GM21529 (cell line): ENCODE data around the gene ERLIN1.

Experiments used
- ATAC-seq: cut with Tn5 transposase; IDR thresholded peaks from one replicate; pipeline ENCODE4 v1.9.1; 2021; ENCODE audit not compliant: unreplicated experiment

ERLIN1 gene

GRCh38 chr10:100173035-100173434 is 12.8 kb downstream of the ERLIN1 start:
- ATAC-seq = no peak

DNA sequence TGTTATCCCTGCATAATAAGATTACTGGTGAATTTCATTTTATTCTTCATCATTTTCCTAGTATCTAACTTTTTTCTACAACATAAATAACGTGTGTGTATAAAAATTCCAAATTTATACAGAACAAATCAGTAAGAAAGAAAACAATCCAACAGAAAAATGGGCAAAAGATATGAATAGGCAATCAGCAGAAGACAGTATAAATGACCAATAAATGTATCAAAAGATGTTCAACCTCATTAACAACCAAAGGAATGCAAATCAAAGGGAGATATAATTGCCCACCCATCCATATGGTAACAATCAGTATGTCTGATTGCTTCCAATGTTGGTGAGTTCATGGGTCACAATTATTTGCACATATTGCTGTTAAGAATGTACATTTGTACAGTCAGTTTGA is 13.5 kb downstream of the ERLIN1 start:
- no peak for ATAC-seq

DNA sequence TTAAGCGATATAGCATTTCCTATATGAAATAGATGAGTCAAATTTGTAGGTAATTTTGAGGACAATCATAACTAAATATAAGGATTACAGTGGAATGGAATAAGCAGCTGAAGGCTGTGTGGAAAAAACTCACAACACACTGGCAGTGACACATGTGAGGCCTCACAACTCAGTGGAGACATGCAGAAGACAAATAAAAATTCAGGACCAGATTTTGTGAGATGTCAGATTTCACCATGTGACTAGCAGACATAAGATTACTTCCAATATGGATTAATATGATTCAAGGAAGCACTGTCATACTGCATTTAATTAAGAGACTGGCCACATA is 17.6 kb downstream of the ERLIN1 start:
- no peak for ATAC-seq

DNA sequence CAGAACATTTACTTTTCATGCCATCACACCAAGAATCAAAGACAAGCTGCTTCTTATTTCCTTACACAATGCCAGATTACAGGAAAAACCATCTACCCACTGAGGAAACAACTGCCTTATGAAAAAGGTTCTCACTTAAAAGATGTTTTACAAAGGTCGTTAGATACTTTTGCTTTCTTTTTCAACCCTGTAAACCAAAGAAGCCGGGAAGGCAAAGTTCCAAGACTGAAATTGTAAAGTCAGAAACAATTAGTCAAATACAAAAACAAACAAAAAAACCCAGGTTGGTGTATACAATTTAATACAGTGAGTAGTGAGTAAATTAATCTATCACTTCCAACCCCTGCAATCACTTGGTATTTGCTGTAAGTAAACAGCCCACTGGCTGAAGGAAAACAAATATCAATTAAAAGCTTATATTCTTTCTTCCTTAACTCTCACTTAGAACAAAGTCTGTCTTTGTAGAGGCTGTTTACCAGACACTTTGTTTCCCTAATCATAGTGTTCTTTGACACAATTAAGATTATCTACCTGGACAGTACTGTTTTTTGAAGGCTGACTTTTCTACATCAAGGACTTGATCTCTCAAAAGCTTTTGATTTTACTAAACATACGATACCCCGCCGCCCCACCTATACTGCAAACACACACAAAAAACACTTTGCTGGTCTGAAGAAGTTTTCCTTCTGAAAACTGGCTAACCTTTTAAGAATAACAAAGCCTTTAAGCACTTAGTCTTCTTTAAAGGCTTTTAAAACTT is 18.1 kb downstream of the ERLIN1 start:
- ATAC-seq = no peak

DNA sequence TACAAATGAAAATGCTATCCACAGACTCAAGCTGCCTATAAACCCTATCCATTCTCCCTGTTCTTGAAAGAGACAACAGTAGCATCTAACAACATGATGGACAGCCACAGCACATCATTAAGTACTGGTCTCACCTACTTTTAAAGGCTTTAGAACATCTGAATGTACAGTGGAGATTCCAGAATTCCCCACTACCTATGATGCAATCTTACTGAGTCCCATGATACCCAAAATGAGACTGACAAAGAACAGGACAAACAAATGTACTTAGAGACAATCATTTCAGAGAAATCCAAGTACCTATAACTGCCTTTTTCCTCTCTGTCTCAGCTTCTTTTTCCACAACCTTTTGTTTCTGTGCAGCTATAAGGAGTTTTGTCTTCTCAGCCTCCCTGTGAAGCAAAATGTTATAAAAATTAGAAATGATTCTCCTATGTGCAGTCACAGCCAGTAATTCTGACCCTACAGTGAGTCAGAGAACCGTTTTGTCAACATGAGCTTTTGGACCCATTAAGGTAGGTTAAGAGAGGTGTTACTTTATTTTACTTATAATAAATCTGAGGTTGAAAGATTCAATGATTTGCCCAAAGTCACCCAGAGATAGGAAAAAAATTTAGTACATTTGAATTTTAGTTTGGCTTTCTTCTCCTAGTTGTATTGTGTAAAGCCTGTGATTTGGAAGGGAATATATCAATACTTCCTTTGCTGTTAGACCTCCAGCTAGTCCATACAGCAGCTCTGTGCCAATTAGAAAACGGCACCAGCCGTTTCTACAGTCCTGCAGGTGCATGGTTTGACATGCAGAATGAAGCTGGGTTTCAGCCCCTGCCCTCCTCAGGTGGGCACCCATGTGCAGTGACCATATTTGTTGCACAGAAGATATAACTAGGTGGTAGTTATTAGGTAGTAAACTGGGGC is 21.9 kb downstream of the ERLIN1 start:
- no peak for ATAC-seq

DNA sequence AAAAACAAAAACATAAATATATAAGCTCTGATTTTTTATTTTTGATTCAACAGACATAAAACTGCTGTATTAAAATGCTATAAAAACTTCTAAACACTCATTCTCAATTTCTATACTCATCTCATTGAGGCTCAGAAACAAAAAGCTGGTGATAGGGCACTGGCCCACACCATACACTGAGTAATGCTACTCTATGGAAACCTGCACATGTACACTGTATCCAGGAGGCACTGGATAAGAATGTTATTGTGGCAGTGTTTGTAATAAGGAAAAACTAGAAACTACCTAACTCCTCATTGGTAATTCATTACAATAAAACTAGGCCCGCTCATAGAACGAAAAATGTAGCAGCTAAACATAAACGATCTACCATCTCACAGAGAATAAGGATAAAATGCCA is 23.1 kb downstream of the ERLIN1 start:
- no peak for ATAC-seq

- ATAC-seq = peak; percentile 97
These were observed 27.6 kb downstream of the ERLIN1 start for GRCh38 chr10:100158044-100158805.

- ATAC-seq = no peak
These were observed 28.7 kb downstream of the ERLIN1 start for GRCh38 chr10:100157156-100157555.

DNA sequence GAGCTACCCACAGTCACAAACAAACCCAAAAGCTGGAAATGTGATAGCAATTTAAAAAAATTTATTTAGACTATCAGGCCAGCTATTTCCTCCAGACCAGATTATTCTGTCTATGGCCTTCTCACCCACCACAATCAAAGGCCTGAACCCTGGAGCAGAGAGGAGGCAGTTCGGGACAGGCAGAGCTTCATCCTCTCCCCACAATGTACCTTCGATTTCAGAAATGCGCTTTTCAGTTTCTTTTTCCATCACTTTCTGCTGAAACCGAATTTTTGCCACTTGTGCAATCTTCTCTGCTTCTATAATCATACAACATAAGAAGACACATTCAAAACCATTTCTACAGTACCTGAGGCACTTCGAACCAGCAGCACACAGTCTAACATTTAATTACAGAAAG is 29.9 kb downstream of the ERLIN1 start:
- no peak for ATAC-seq

GRCh38 chr10:100154666-100155065 is 31.2 kb downstream of the ERLIN1 start:
- no peak for ATAC-seq

DNA sequence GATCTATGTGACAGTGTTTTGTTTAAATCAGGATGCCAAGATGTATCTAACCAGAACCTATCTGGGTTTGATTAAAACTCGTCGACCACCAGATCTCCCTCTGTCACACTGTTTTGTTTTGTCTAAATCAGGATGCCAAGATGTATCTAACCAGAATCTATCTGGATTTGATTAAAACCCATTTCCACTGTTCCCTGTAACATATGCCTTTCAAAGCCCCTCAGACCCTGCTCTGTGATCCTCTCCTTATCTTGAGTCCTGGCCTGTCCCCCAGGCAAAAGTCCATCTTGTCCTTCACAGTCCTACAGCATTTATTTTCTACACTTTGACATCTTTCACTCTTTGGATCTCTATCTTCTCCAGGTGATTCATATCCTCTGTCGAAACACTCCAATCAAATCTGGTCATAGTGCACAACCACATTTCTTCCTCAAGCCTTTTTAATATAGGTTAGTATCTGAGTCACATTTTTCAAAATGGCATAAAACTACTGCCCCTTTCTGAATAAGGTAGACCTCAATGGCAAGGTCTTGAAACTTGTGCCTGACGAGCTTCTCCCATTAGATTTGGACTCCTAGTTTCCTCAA is 32.5 kb downstream of the ERLIN1 start:
- ATAC-seq = no peak

DNA sequence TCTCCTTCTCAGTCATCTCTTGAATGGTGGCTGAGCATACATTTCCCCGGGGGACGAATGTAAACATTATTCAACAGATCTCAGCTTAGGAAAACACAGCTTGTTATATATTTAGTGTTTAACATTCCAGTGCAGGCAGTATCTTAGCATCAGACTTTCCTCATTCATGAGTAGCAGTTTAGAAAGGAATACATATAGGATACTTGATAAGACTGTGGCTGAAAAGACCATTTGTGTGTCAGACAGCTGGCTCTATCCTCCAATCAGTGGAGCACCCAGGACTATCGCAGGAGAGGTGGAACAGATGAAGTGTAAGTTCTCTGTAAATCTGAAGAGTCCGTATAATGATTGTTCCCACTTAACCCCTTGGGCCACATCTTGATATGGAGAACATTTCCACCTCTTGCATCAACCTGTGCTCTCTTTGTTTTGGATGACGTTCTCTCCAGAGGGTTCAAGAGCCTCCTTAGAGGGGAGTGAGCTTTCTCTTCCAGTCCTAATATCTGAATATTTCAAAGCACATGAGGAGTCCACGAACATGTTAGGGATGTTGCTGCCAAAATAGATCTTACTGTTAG is 34.0 kb downstream of the ERLIN1 start:
- ATAC-seq = no peak

DNA sequence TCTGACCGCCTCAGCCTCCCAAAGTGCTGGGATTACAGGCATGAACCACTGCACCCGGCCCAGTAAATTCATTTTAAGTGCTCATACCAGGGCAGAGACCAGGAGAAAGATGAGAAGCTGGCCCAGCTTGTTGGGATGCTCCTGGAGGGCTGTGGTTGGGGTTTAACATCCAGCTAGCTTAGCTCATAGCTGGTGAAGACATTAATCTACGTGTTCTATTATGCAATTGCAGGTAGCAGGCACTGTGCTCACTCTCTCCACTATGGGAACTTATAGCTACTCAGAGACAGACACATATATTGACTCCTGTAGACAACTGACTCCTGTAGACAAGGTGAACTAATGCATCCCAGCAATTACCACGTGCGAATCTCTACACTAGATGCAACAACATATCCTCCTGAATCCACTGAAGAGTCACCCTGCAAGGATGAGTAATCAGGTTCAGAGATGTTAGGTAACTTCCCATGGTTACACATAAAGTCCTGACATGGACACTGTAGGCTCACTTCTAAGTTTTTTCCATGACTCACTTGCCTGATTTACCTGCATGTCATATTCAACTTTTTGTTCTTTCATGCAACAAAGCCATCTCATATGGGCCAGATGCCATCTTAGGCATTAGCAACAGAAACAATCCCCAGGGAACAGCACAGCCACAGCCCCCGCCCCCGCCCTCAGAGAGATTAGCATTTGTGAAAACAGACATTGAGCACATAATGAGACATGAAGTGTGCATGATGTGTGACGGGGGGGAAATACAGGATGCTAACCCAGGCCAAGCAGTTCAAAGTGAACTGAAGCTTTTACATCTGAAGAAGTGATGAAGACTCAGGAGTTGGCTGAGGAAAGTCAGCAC is 37.2 kb downstream of the ERLIN1 start:
- ATAC-seq = peak; percentile 60

DNA sequence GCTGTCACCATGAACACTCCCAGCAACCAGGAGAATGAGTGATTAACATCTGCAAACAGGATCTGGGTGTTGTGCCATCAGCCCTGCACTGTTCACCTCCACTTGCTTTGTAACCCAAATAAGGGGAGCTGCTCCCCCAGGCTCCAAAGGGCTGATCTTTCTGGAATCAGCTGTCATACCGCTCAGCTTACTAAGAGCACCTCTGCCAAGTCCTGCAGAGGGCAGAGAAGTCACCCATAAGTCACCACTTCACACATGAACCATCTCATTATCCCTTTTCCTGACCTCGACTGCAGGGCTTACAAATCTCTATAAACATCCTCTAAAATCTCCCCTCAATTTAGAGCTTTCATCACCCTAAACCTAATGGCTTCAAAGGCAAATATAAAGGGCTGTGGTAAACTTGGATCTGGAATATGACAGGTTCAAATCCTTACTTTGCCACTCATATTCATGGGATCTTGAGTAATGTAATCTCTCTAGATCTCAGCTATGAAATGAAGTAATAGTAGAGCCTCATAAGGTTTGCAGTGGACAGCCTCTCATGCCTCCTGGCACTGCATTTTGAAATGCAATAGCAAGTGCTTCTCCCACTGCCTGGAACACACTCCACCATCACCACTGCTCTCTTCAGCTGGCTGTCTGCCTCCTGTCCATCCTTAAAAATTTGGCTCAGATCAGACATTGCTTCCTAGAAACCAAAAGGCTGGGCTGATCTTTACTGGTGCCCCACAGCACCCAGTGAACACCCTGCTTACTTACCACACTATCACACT is 38.8 kb downstream of the ERLIN1 start:
- no peak for ATAC-seq

GRCh38 chr10:100146398-100146797 is 39.4 kb downstream of the ERLIN1 start:
- no peak for ATAC-seq

- ATAC-seq = no peak
These were observed 42.1 kb downstream of the ERLIN1 start for GRCh38 chr10:100143756-100144155.

GRCh38 chr10:100141446-100142087 is 44.3 kb downstream of the ERLIN1 start:
- ATAC-seq = no peak

- no peak for ATAC-seq
These were observed 45.8 kb downstream of the ERLIN1 start for GRCh38 chr10:100140070-100140469.
